PC-9 (cell line): ENCODE results near the gene RNU5D-1.

Source experiments
- CTCF ChIP-seq: fragments of 200-600 bp; sonication (generic); conservative IDR thresholded peaks from 2 replicates; pipeline ENCODE4 v1.6.1; 2017; ENCODE audit warnings: mixed run types, antibody characterized with exemption, mild to moderate bottlenecking, moderate library complexity
- EZH2 ChIP-seq: fragments of 200-600 bp; sonication (generic); IDR thresholded peaks from 2 replicates; pipeline ENCODE4 v1.8.0; 2017; ENCODE audit warnings: antibody characterized with exemption, low read depth

- TF ChIP-seq CTCF = no peak
- TF ChIP-seq EZH2 = no peak
Measured at GRCh38 chr1:44714532-44714931, 16.4 kb downstream of the RNU5D-1 start.
